Measurements from ENCODE around the gene ILKAP.
A peak's percentile ranks its signal among the peaks of the same experiment; 100 is the strongest.

The ILKAP gene

GRCh38 chr2:238155051-238155760 is 48.3 kb downstream of the ILKAP start:
- TF ChIP-seq CTCF (IDR thresholded peaks at IDR 0.05; ENCODE audit: insufficient read depth, low read length, poor library complexity, severe bottlenecking): no peak
- no peaks in the 10 kb centered on the region for H3K36me3 ChIP-seq (ENCODE audit: control insufficient read depth, insufficient read depth, low read length)
- no peaks in the 10 kb centered on the region for H3K27me3 ChIP-seq (replicated peaks; ENCODE audit: control insufficient read depth, insufficient read depth, low read length)
- DNase-seq (ENCODE audit: extremely low read depth, insufficient read length): no peak
- H3K4me3 ChIP-seq (replicated peaks; ENCODE audit: low read depth, low read length): no peak overlapping the region

- H3K36me3 ChIP-seq (ENCODE audit: control insufficient read depth, insufficient read depth, low read length): no peaks in the 10 kb centered on the region
- no peaks in the 10 kb centered on the region for H3K27me3 ChIP-seq (replicated peaks; ENCODE audit: control insufficient read depth, insufficient read depth, low read length)
- DNase-seq (ENCODE audit: extremely low read depth, insufficient read length): no peak
- TF ChIP-seq CTCF (IDR thresholded peaks at IDR 0.05; ENCODE audit: insufficient read depth, low read length, poor library complexity, severe bottlenecking): no peak
- H3K4me3 ChIP-seq (replicated peaks; ENCODE audit: low read depth, low read length): no peak overlapping the region
Observed at GRCh38 chr2:238154570-238154969, 48.9 kb downstream of the ILKAP start.

- TF ChIP-seq CTCF (IDR thresholded peaks at IDR 0.05; ENCODE audit: insufficient read depth, low read length, poor library complexity, severe bottlenecking): peak; percentile 40
- no peaks in the 10 kb centered on the region for H3K27me3 ChIP-seq (replicated peaks; ENCODE audit: control insufficient read depth, insufficient read depth, low read length)
- no peak for DNase-seq (ENCODE audit: extremely low read depth, insufficient read length)
- no peak overlapping the region for H3K4me3 ChIP-seq (replicated peaks; ENCODE audit: low read depth, low read length)
- H3K36me3 ChIP-seq (ENCODE audit: control insufficient read depth, insufficient read depth, low read length): no peaks in the 10 kb centered on the region
Observed at GRCh38 chr2:238152771-238153688, 50.5 kb downstream of the ILKAP start.

- H3K36me3 ChIP-seq (ENCODE audit: control insufficient read depth, insufficient read depth, low read length): no peaks in the 10 kb centered on the region
- no peak for TF ChIP-seq CTCF (IDR thresholded peaks at IDR 0.05; ENCODE audit: insufficient read depth, low read length, poor library complexity, severe bottlenecking)
- H3K27me3 ChIP-seq (replicated peaks; ENCODE audit: control insufficient read depth, insufficient read depth, low read length): no peaks in the 10 kb centered on the region
- H3K4me3 ChIP-seq (replicated peaks; ENCODE audit: low read depth, low read length): no peak overlapping the region
- DNase-seq (ENCODE audit: extremely low read depth, insufficient read length): no peak
Observed at GRCh38 chr2:238151628-238152235, 51.8 kb downstream of the ILKAP start.

- TF ChIP-seq CTCF (IDR thresholded peaks at IDR 0.05; ENCODE audit: insufficient read depth, low read length, poor library complexity, severe bottlenecking): no peak
- DNase-seq (ENCODE audit: extremely low read depth, insufficient read length): no peak
- Histone ChIP-seq H3K4me3 (replicated peaks; ENCODE audit: low read depth, low read length) (no peak overlapping the region), H3K27me3 (replicated peaks; ENCODE audit: control insufficient read depth, insufficient read depth, low read length) (no peaks in the 10 kb centered on the region), H3K36me3 (ENCODE audit: control insufficient read depth, insufficient read depth, low read length) (no peaks in the 10 kb centered on the region)
Observed at GRCh38 chr2:238151205-238151604, 52.3 kb downstream of the ILKAP start.
